DOHH2 (cell line): ENCODE results near the gene ZSCAN5B.

ENCODE experiments used
- H3F3A ChIP-seq: fragments of 200-600 bp; sonication (generic), shearing (Covaris generic); 2 replicates; pipeline ENCODE4 v1.6.0; 2016; ENCODE audit warnings: antibody characterized with exemption, mild to moderate bottlenecking; ENCODE audit not compliant: control insufficient read depth, insufficient read depth
- H3K27ac ChIP-seq: fragments of 200-600 bp; sonication (generic); 2 replicates; pipeline ENCODE4 v1.5.1; 2014; ENCODE audit warnings: low read depth, mild to moderate bottlenecking, low read length, moderate library complexity
- H3K27me3 ChIP-seq: fragments of 200-600 bp; sonication (generic); 2 replicates; pipeline ENCODE4 v1.6.1; 2014; ENCODE audit warnings: mild to moderate bottlenecking, low read length, mixed read lengths; ENCODE audit not compliant: control insufficient read depth
- H3K36me3 ChIP-seq: fragments of 200-600 bp; sonication (generic); 2 replicates; pipeline ENCODE4 v1.6.1; 2014; ENCODE audit warnings: mild to moderate bottlenecking, low read length, moderate library complexity, mixed read lengths; ENCODE audit not compliant: control insufficient read depth
- H3K4me1 ChIP-seq: fragments of 200-600 bp; sonication (generic); 2 replicates; pipeline ENCODE4 v1.6.1; 2014; ENCODE audit warnings: mild to moderate bottlenecking, low read length, mixed read lengths; ENCODE audit not compliant: control insufficient read depth
- H3K4me2 ChIP-seq: fragments of 200-600 bp; sonication (generic); 2 replicates; pipeline ENCODE4 v1.6.0; 2014; ENCODE audit warnings: mild to moderate bottlenecking, low read length, moderate library complexity
- H3K4me3 ChIP-seq: fragments of 200-600 bp; sonication (generic); 2 replicates; pipeline ENCODE4 v1.5.1; 2014; ENCODE audit warnings: mild to moderate bottlenecking, low read length, mixed read lengths
- H3K79me2 ChIP-seq: fragments of 200-600 bp; sonication (generic); 2 replicates; pipeline ENCODE4 v1.6.1; 2014; ENCODE audit warnings: mild to moderate bottlenecking, low read length, mixed read lengths; ENCODE audit not compliant: control insufficient read depth
- H3K9me2 ChIP-seq: fragments of 200-600 bp; sonication (generic); replicated peaks from 2 replicates; pipeline ENCODE4 v1.6.1; 2014; ENCODE audit warnings: mild to moderate bottlenecking, low read length, mixed read lengths; ENCODE audit not compliant: control insufficient read depth
- H3K9me3 ChIP-seq: fragments of 200-600 bp; sonication (generic); 2 replicates; pipeline ENCODE4 v1.6.1; 2014; ENCODE audit warnings: antibody characterized with exemption, low read length, mixed read lengths; ENCODE audit not compliant: control insufficient read depth, insufficient read depth
- H4K20me1 ChIP-seq: fragments of 200-600 bp; sonication (generic); 2 replicates; pipeline ENCODE4 v1.6.0; 2014; ENCODE audit warnings: low read depth, mild to moderate bottlenecking, antibody characterized with exemption, low read length, moderate library complexity; ENCODE audit not compliant: control insufficient read depth, insufficient read depth
- CTCF ChIP-seq: fragments of 200-600 bp; sonication (generic); IDR thresholded peaks from one replicate; pipeline ENCODE4 v1.5.1; 2014; ENCODE audit warnings: antibody characterized with exemption, mild to moderate bottlenecking, low read depth, low read length; ENCODE audit not compliant: poor library complexity, severe bottlenecking
- EZH2phosphoT487 ChIP-seq: fragments of 200-600 bp; sonication (generic); IDR thresholded peaks from 2 replicates; pipeline ENCODE4 v1.6.1; 2017; ENCODE audit warnings: borderline replicate concordance, mild to moderate bottlenecking, antibody characterized with exemption, low read length, moderate library complexity, mixed read lengths

The ZSCAN5B gene

GRCh38 chr19:56156768-56157167 is 40.8 kb downstream of the ZSCAN5B start:
- Histone ChIP-seq H3K27ac (no peak overlapping the region), H3K9me2 (no peaks in the 10 kb centered on the region), H3K4me2 (no peak overlapping the region), H3K27me3 (no peaks in the 10 kb centered on the region), H3K36me3 (peaks cover 21% of the 10 kb centered on the region), H3K4me1 (no peaks in the 10 kb centered on the region), H4K20me1 (no peaks in the 10 kb centered on the region), H3F3A (no peaks in the 10 kb centered on the region), H3K9me3 (no peaks in the 10 kb centered on the region), H3K79me2 (peaks cover 12% of the 10 kb centered on the region; the same call in 1 of the 2 replicates), H3K4me3 (no peak overlapping the region)
- TF ChIP-seq EZH2phosphoT487: no peak
- TF ChIP-seq CTCF: no peak

DNA sequence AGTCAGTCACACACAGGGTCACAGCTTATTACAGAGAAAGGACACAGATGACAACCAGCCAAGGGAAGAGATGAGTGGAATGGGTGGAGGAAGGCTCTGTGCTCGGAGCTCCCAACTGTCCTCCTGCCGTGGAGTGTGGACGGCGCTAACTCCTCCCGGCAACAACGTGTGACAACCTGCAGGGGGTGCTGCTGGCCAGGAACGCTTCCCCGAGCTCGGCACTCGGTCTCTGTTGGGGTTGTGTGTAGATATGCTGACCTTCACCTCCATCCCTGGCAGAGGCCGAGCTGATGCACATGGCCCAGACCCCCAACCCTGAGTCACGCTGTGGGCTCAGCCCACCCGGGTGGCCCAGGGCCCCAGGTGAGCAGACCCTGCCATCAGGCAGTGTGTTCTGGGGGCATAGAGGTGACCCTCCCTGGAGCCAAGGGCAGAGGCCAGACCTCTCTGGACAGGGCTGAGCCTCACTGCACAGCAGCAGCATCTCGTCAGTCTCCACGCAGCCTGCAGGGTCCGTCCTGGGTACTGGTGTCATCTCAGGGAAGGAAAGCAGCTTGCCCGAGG is 42.4 kb downstream of the ZSCAN5B start:
- Histone ChIP-seq H3K27me3 (no peaks in the 10 kb centered on the region), H4K20me1 (no peaks in the 10 kb centered on the region), H3K4me1 (no peaks in the 10 kb centered on the region), H3K4me2 (no peak overlapping the region), H3K4me3 (no peak overlapping the region), H3K27ac (no peak overlapping the region), H3K36me3 (peaks cover 21% of the 10 kb centered on the region), H3F3A (no peaks in the 10 kb centered on the region), H3K79me2 (peaks cover 18% of the 10 kb centered on the region), H3K9me3 (no peaks in the 10 kb centered on the region), H3K9me2 (no peaks in the 10 kb centered on the region)
- TF ChIP-seq EZH2phosphoT487 (no peak), CTCF (peak; percentile 50)

DNA sequence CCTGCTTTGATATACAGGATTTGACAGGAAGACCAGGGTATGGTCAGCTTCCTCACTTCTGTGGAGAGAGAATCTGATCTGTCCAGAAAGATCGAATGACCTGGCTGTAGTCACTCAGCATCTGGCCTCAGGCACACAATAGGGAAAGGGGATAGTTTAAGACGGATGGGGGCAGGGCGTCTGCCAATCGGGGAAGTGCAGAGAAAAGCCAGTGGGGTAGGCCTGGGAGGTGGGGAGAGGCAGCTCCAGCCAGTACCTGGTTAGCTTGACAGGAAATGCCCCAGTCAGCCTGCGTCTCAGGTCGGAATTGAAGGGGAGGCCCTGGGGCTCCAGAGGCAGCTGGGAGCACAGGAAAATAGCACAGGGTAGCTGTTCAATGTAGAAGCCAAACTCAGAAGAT is 44.1 kb downstream of the ZSCAN5B start:
- peaks cover 21% of the 10 kb centered on the region for H3K36me3 ChIP-seq
- no peaks in the 10 kb centered on the region for H4K20me1 ChIP-seq

More for the DNA sequence above, 44.1 kb downstream of the ZSCAN5B start:
- H3F3A ChIP-seq: no peaks in the 10 kb centered on the region
- H3K27ac ChIP-seq: no peak overlapping the region
- no peaks in the 10 kb centered on the region for H3K4me1 ChIP-seq
- TF ChIP-seq CTCF (no peak), EZH2phosphoT487 (no peak)
- no peaks in the 10 kb centered on the region for H3K9me2 ChIP-seq
- no peaks in the 10 kb centered on the region for H3K9me3 ChIP-seq
- peaks cover 25% of the 10 kb centered on the region for H3K79me2 ChIP-seq
- no peak overlapping the region for H3K4me2 ChIP-seq
- H3K27me3 ChIP-seq: no peaks in the 10 kb centered on the region
- no peak overlapping the region for H3K4me3 ChIP-seq
